C4-2B (cell line): ENCODE measurements around the gene HS3ST3A1.

Experiments used
- ZFX ChIP-seq: fragments of 450-650 bp; IDR thresholded peaks from 2 replicates; pipeline ENCODE4 v1.6.1; 2017
- TF ChIP-seq, protein P1 (sequence below): fragments of 450-650 bp; conservative IDR thresholded peaks from 2 replicates; pipeline ENCODE4 v1.5.1; 2017; ENCODE audit warnings: mild to moderate bottlenecking

DNA sequence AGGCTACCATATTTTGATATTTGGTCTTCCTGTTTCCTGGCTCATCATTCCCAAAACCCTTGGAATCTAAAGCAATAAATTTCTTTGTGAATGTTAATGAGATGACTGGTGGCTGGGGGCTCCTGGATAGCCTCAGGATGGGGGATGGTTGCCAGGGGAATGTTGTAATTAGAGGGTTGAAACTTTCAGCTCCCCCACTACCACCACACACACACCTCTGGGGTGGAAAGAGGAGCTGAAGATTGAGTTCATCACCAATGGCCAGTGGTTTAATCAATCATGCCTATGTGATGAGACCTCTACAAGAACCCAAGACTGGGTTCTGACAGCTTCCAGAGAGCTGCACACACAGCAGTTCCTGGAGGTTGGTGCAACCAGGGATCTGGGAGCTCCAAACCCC, 59.1 kb downstream of the HS3ST3A1 start:
- TF ChIP-seq, protein P1, sequence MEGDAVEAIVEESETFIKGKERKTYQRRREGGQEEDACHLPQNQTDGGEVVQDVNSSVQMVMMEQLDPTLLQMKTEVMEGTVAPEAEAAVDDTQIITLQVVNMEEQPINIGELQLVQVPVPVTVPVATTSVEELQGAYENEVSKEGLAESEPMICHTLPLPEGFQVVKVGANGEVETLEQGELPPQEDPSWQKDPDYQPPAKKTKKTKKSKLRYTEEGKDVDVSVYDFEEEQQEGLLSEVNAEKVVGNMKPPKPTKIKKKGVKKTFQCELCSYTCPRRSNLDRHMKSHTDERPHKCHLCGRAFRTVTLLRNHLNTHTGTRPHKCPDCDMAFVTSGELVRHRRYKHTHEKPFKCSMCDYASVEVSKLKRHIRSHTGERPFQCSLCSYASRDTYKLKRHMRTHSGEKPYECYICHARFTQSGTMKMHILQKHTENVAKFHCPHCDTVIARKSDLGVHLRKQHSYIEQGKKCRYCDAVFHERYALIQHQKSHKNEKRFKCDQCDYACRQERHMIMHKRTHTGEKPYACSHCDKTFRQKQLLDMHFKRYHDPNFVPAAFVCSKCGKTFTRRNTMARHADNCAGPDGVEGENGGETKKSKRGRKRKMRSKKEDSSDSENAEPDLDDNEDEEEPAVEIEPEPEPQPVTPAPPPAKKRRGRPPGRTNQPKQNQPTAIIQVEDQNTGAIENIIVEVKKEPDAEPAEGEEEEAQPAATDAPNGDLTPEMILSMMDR: no peak
- TF ChIP-seq ZFX: no peak
